ENCODE data around the gene RRP1B.

GRCh38 chr21:43622796-43623195 lies 36.6 kb upstream of the RRP1B start:
- TF ChIP-seq REST (IDR thresholded peaks at IDR 0.05; ENCODE audit: insufficient read depth in 1 of 2, low read depth in 2 of 2, low read length in 2 of 2) (no peak), POLR2AphosphoS5 (IDR thresholded peaks at IDR 0.05; ENCODE audit: low read depth, low read length) (no peak)

Measured in PFSK-1 (cell line).